Neural cell (in vitro differentiated cells): ENCODE data around the gene ZNF618. TPM values are rescaled to one million over a fixed set of nuclear protein-coding genes. Genes with fewer than 3 reads are reported as not detected.

Experiments used
- H2AFZ ChIP-seq: fragments of 200-600, 300-800 bp; sonication (generic), shearing (Covaris generic); 2 replicates; pipeline ENCODE4 v1.6.0; 2014; ENCODE audit warnings: low read depth, mild to moderate bottlenecking, antibody characterized with exemption, low read length, moderate library complexity
- H3F3A ChIP-seq: fragments of 200-600 bp; shearing (Covaris generic); 2 replicates; pipeline ENCODE4 v1.6.1; 2016; ENCODE audit warnings: mild to moderate bottlenecking, moderate library complexity, mixed read lengths, antibody characterized with exemption, low read length; ENCODE audit not compliant: insufficient read depth, poor library complexity, severe bottlenecking
- H3K27ac ChIP-seq: fragments of 200-600, 300-800 bp; sonication (generic), shearing (Covaris generic); 2 replicates; pipeline ENCODE4 v1.5.1; 2014; ENCODE audit warnings: mild to moderate bottlenecking, low read length, moderate library complexity
- H3K27me3 ChIP-seq: fragments of 300-800, 200-600 bp; sonication (generic), shearing (Covaris generic); 2 replicates; pipeline ENCODE4 v1.6.0; 2014; ENCODE audit warnings: mild to moderate bottlenecking, low read depth, low read length, moderate library complexity; ENCODE audit not compliant: insufficient read depth
- H3K36me3 ChIP-seq: fragments of 300-800, 200-600 bp; sonication (generic), shearing (Covaris generic); 2 replicates; pipeline ENCODE4 v1.5.1; 2014; ENCODE audit warnings: mild to moderate bottlenecking, antibody characterized with exemption, low read length, moderate library complexity; ENCODE audit not compliant: insufficient read depth
- H3K4me2 ChIP-seq: fragments of 300-800, 200-600 bp; sonication (generic), shearing (Covaris generic); 2 replicates; pipeline ENCODE4 v1.6.0; 2014; ENCODE audit warnings: mild to moderate bottlenecking, low read length
- H3K4me3 ChIP-seq: fragments of 300-800, 200-600 bp; sonication (generic), shearing (Covaris generic); 2 replicates; pipeline ENCODE4 v1.5.1; 2014; ENCODE audit warnings: mild to moderate bottlenecking, low read length, moderate library complexity
- H3K79me2 ChIP-seq: fragments of 200-600 bp; shearing (Covaris generic); replicated peaks from 2 replicates; pipeline ENCODE4 v1.6.0; 2014; ENCODE audit warnings: mild to moderate bottlenecking, low read length, moderate library complexity; ENCODE audit not compliant: insufficient read depth
- H3K9ac ChIP-seq: fragments of 300-800, 200-600 bp; sonication (generic), shearing (Covaris generic); 2 replicates; pipeline ENCODE4 v1.6.1; 2016; ENCODE audit warnings: mild to moderate bottlenecking, low read length, mixed read lengths
- H3K9me2 ChIP-seq: fragments of 200-600 bp; shearing (Covaris generic); 2 replicates; pipeline ENCODE4 v1.6.1; 2016; ENCODE audit warnings: mild to moderate bottlenecking, low read length, mixed read lengths; ENCODE audit not compliant: insufficient read depth
- H3K9me3 ChIP-seq: fragments of 200-600, 300-800 bp; sonication (generic), shearing (Covaris generic); 2 replicates; pipeline ENCODE4 v1.6.1; 2016; ENCODE audit warnings: mild to moderate bottlenecking, mixed run types, low read length, moderate library complexity, mixed read lengths
- H4K20me1 ChIP-seq: fragments of 200-600 bp; shearing (Covaris generic); 2 replicates; pipeline ENCODE4 v1.6.1; 2016; ENCODE audit warnings: mild to moderate bottlenecking, mixed run types; ENCODE audit not compliant: insufficient read depth
- CTCF ChIP-seq: fragments of 450-650 bp; IDR thresholded peaks from 2 replicates; pipeline ENCODE4 v1.5.1; 2014; ENCODE audit warnings: antibody characterized with exemption, mild to moderate bottlenecking, moderate library complexity; ENCODE audit not compliant: poor library complexity, severe bottlenecking
- EP300 ChIP-seq: fragments of 450-650 bp; conservative IDR thresholded peaks from 2 replicates; pipeline ENCODE4 v1.6.1; 2014; ENCODE audit warnings: antibody characterized with exemption, mild to moderate bottlenecking, moderate library complexity; ENCODE audit not compliant: poor library complexity, severe bottlenecking
- EZH2 ChIP-seq: fragments of 200-600, 300-800 bp; shearing (Covaris generic), sonication (generic); IDR thresholded peaks from 2 replicates; pipeline ENCODE4 v1.6.1; 2014; ENCODE audit warnings: antibody characterized with exemption, low read length, borderline replicate concordance, mild to moderate bottlenecking; ENCODE audit not compliant: insufficient read depth, poor library complexity, severe bottlenecking
- MXI1 ChIP-seq: fragments of 450-650 bp; conservative IDR thresholded peaks from 2 replicates; pipeline ENCODE4 v1.6.1; 2014; ENCODE audit warnings: antibody characterized with exemption, mild to moderate bottlenecking; ENCODE audit not compliant: poor library complexity, severe bottlenecking
- POLR2AphosphoS5 ChIP-seq: IDR thresholded peaks from 2 replicates; pipeline ENCODE4 v1.6.1; 2012
- RAD21 ChIP-seq: fragments of 450-650 bp; conservative IDR thresholded peaks from 2 replicates; pipeline ENCODE4 v1.6.1; 2014; ENCODE audit warnings: antibody characterized with exemption, mild to moderate bottlenecking, moderate library complexity
- REST ChIP-seq: IDR thresholded peaks from 2 replicates; pipeline ENCODE4 v1.6.1; 2012; ENCODE audit warnings: borderline replicate concordance
- SMC3 ChIP-seq: fragments of 450-650 bp; conservative IDR thresholded peaks from 2 replicates; pipeline ENCODE4 v1.6.1; 2014; ENCODE audit warnings: antibody characterized with exemption, mild to moderate bottlenecking, moderate library complexity; ENCODE audit not compliant: poor library complexity
- TAF1 ChIP-seq: IDR thresholded peaks from 2 replicates; pipeline ENCODE4 v1.6.1; 2012; ENCODE audit warnings: low read depth
- polyA plus RNA-seq: library from polyadenylated mRNA; depleted of rRNA; stranded (reverse); fragments of >200 nt; gene quantifications from 2 replicates; pipeline ENCODE4 v1.2.3, GENCODE V29; 2014

Gene ZNF618
- polyA plus RNA-seq, 1 donor from 2014 or later, result 7.1 TPM

GRCh38 chr9:114031948-114032840, 156.1 kb downstream of the ZNF618 start:
- H2AFZ ChIP-seq, result no peak overlapping the region
- H3K4me2 ChIP-seq, result no peak overlapping the region
- H3K9ac ChIP-seq, result no peak overlapping the region
- H3K27ac ChIP-seq, result no peak overlapping the region
- H3K79me2 ChIP-seq, result no peaks in the 10 kb centered on the region
- H3K9me3 ChIP-seq, result no peaks in the 10 kb centered on the region
- no peaks in the 10 kb centered on the region for H3F3A ChIP-seq
- H3K4me3 ChIP-seq, result no peak overlapping the region
- H3K27me3 ChIP-seq, result no peaks in the 10 kb centered on the region
- H3K36me3 ChIP-seq, result no peaks in the 10 kb centered on the region
- no peaks in the 10 kb centered on the region for H3K9me2 ChIP-seq
- no peaks in the 10 kb centered on the region for H4K20me1 ChIP-seq
- TF ChIP-seq MXI1 (no peak), EP300 (no peak), CTCF (no peak), POLR2AphosphoS5 (no peak), EZH2 (no peak), TAF1 (no peak), RAD21 (no peak), SMC3 (no peak), REST (no peak)

- Histone ChIP-seq H3K27me3 (no peaks in the 10 kb centered on the region), H3K79me2 (no peaks in the 10 kb centered on the region), H3K27ac (no peak overlapping the region), H3F3A (no peaks in the 10 kb centered on the region), H4K20me1 (no peaks in the 10 kb centered on the region), H3K9me3 (no peaks in the 10 kb centered on the region), H2AFZ (no peak overlapping the region), H3K4me2 (no peak overlapping the region), H3K36me3 (no peaks in the 10 kb centered on the region), H3K9ac (no peak overlapping the region), H3K4me3 (no peak overlapping the region), H3K9me2 (no peaks in the 10 kb centered on the region)
- TF ChIP-seq TAF1 (no peak), CTCF (peak; percentile 37), EZH2 (no peak), SMC3 (peak; percentile 16), RAD21 (no peak)
Observed at GRCh38 chr9:114033397-114034103, 157.4 kb downstream of the ZNF618 start.
